Effector CD4-positive, alpha-beta T cell (primary cell): Measurements from ENCODE around the gene KCNK1.

Source experiments
- DNase-seq: peaks from one replicate; pipeline ENCODE4 v3.0.0-alpha.2; 2020

The KCNK1 gene

DNA sequence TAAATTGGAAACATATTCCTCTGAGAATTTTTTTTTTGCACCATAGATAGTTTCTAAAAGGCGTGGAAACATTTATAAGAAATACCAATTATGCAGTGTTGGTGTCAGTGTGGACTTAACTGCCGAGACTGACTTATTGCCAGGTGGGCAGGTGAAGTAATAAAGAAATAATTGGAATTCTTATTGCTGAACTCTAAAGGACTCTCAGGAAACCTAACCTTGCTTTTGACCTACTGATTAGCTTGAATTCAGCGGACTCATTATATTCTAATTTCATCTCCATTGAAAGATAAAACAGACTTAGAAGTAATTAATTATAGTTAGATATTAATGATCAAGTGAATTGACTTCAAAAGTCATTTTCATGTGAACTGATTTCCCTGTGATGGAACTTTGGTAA is 26.3 kb downstream of the KCNK1 start:
- no peak for DNase-seq

- DNase-seq: no peak
These were observed 27.1 kb downstream of the KCNK1 start for GRCh38 chr1:233641029-233641428.

DNA sequence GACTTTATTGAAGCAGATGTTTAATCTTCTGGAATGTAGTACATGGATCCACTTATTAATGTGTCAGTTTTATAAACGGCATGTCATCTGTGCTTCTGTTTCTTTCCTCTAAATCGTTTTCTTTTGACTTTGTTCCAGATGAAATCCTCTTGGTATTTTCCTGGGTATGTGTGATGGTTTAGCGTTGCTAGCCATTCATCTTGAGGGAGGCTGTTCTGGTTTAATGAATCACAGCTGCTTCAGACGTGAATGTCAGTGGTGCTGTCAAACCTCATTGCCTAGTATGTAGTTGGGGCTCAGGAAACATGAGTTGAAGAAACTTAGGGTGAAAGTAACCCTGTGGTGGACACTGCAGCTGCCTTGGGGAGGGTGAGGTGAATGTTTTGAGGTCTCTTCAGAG is 33.2 kb downstream of the KCNK1 start:
- no peak for DNase-seq

DNA sequence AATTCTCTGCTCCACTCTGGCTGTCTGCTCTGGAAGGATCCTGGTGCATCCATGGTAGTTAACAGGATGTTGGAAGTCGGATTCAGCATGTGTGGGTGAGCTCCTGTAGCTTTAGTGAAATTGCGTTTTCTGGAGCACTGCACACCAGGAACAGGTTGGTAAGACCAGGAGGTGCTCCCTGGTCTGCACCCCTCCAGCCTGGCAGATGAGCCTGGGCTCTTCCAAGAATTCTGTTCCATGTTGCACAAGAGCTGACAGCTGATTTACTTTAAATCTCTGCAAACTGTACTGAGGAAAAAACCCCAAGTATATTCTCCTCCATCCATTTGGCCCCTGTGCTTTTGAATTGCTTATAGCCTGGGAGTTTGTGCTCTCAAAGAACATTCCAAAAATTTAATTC is 33.7 kb downstream of the KCNK1 start:
- DNase-seq: no peak

DNA sequence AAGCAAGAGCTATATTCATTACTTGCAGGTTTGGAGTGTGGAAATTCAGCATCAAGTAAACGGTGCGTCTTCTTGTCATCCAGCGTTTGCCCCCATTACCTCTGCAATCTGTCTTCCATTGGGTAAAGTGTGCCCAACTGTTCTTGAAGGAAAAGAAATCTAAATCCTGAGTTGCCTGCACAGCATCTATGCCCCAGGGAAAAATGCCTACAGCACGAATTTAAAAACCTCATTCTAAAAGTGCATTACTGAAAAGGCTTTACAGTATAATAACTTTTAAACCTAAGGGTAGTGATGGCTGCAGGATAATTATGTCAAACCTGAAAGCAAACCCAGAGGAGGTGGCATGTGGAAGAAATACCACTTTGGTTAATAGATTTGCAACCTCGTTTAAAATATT is 37.2 kb downstream of the KCNK1 start:
- no peak for DNase-seq

GRCh38 chr1:233651563-233652233 is 37.8 kb downstream of the KCNK1 start:
- DNase-seq: no peak

- no peak for DNase-seq
These were observed 38.6 kb downstream of the KCNK1 start for GRCh38 chr1:233652526-233652925.

GRCh38 chr1:233654658-233655280 is 40.9 kb downstream of the KCNK1 start:
- DNase-seq: no peak

GRCh38 chr1:233655301-233655740 is 41.4 kb downstream of the KCNK1 start:
- DNase-seq: no peak

GRCh38 chr1:233656032-233656635 is 42.2 kb downstream of the KCNK1 start:
- DNase-seq: no peak

GRCh38 chr1:233656687-233657086 is 42.8 kb downstream of the KCNK1 start:
- DNase-seq: no peak

- no peak for DNase-seq
These were observed 43.6 kb downstream of the KCNK1 start for GRCh38 chr1:233657466-233657865.

GRCh38 chr1:233659495-233659894 is 45.6 kb downstream of the KCNK1 start:
- no peak for DNase-seq

GRCh38 chr1:233661376-233662159 is 47.7 kb downstream of the KCNK1 start:
- no peak for DNase-seq

DNA sequence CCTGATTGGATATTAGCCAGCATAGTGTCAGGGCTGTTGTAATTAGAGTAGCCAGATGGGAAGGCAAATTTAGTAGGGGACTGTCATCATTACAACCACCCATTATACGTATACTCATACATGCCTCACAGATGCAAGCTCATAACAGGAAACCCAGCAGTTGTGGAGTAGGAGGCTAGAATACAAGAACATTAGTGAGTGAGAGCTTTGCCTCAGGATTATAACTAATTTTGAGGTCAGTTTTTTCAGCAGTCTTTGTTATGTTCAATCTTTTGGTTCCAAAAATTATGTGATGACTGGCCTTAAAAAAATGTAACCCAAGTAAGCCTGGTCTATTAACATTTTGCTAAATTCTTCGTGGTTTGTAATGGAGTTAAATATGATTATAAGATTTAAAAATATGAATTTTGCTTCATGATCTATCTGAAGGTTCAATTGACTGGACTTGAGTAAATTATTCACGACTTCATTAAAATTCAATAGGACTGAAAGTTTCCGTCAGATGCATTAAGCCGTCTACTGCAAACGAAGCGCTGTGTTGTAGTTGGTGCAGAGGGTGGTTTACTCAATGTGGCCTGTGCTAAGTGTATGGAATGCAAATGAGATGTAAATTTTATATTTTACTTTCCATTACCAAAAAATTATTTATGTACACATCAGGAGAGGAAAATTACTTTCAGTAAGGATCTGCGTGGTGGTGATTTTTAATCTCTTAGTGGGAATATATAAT is 48.8 kb downstream of the KCNK1 start:
- DNase-seq: no peak

- DNase-seq: no peak
These were observed 50.3 kb downstream of the KCNK1 start for GRCh38 chr1:233664253-233664652.

DNA sequence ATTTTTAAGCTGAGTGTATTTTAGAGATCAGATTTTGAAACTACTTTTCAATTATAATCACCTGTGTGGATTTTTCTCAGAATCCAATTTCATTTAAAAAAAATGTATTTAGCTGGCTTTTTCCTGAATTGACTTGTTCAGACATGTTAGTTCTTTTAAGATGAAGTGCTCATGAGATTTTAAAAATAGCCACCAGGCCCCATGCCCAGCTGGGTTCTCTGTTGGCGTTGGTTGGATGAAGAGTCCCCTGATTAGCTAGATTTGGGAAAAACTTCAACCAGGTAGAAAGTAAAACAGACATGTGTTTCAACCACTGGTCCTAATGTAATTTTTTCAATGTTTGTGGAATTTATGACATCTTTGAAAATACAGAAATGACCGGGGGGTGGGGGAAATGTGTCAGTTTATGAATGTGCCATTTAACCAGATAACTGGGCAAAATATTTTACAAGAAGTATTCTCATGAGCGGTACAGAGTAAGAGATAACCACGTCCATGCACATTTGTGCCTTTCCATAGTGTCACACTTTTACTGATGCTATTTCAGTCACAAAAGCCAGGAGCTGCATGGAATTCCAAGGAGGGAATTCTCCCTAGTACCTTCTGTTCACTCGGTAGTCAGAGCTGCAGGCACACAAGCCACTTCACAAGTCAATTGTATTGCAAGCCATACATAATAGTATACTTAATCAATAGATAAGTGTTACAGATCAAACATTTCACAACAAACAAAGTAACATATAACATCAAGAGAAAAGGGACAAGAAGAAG is 51.1 kb downstream of the KCNK1 start:
- DNase-seq: no peak

- DNase-seq: no peak
These were observed 51.8 kb downstream of the KCNK1 start for GRCh38 chr1:233665575-233666270.

DNA sequence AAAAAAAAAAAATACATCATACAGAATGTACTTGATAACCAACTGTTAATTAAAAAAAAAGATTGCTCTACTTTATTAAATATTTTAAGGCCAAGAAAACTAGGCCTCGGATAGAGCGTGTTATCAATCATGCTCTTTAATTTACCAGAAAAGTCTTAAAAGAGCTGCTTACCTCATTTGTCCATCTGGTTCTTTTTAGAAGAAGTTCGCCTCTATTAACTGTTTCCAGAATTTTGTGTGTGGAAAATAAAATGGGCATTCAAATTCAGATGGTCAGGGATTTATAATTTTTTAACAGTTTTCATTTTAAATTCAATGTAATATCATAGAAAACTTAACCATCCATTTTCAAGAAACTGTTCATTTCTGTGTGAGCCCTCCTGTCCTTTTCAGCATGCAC is 53.8 kb downstream of the KCNK1 start:
- no peak for DNase-seq

GRCh38 chr1:233668146-233668724 is 54.3 kb downstream of the KCNK1 start:
- no peak for DNase-seq

DNA sequence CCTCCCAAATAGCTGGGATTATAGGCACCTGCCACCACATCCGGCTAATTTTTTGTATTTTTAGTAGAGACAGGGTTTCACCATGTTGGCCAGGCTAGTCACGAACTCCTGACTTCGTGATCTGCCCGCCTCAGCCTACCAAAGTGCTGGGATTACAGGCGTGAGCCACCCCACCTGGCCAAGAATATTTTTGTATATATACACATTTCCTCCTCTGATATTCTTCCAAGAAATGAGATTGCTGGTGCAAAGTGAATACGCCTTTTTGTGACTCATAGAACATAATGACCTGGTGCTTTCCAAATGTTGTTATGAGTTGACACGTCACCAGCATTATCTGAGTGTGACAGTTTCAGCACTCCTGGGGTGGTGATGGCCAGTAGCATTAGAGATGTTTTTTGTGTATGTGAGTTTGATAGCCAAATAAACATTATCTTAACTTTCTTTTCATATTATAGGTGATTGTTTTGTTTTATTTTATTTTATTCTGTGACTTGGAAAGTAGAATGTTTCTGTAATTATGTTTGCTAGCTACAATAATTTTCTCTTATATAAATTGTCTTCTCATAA is 54.9 kb downstream of the KCNK1 start:
- DNase-seq: no peak
